NCI-H1105 treated with DMSO at 0.1 percent for 48 hours (cell line): ENCODE measurements around the gene GNA12.
"Not testable (repeated sequence)": the region's sequence is repeated elsewhere in the genome, so short reads cannot be mapped to it uniquely, and the experiment has no call there.

ENCODE experiments used
- DNase-seq: peaks from one replicate; lab custom pipeline; 2025; lab: John Stamatoyannopoulos, UW

Gene GNA12

DNA sequence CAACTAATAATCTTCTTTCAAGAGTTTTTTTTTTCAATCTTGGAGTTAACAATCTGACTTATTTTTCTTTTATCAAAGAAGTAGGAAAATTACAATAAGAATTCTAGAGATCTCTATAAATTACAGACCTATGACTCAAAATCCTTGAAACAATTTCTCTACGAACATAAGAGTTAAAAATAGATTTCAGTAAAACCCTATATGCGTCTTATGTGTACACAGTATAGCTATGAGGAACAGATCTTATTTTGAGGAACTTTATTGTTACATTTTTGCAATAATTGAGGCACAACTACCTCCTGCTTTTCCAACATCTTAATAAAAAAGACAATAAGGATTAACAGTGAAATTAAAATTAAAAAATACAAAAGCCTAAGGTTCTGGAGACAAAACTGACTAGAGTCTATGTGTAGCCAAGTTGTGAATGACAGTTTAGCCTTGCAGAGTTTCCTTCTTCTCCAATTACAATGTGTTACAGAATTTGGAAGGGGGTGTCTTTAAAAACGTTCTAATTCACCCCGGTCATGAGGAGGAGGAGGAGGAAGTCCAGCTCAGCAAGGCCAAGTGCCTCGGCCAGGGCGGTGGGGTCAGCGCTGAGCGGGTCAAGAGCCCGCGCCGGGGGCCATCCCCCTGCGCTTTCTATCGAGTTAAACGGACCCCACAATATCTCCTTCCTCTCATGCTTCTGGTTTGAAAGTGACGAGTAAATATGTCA, 115.6 kb downstream of the GNA12 start:
- DNase-seq, result no peak

- not testable (repeated sequence) for DNase-seq
Measured at GRCh38 chr7:2727206-2727605, 116.9 kb downstream of the GNA12 start.

GRCh38 chr7:2726316-2727018, 117.6 kb downstream of the GNA12 start:
- no peak for DNase-seq

DNA sequence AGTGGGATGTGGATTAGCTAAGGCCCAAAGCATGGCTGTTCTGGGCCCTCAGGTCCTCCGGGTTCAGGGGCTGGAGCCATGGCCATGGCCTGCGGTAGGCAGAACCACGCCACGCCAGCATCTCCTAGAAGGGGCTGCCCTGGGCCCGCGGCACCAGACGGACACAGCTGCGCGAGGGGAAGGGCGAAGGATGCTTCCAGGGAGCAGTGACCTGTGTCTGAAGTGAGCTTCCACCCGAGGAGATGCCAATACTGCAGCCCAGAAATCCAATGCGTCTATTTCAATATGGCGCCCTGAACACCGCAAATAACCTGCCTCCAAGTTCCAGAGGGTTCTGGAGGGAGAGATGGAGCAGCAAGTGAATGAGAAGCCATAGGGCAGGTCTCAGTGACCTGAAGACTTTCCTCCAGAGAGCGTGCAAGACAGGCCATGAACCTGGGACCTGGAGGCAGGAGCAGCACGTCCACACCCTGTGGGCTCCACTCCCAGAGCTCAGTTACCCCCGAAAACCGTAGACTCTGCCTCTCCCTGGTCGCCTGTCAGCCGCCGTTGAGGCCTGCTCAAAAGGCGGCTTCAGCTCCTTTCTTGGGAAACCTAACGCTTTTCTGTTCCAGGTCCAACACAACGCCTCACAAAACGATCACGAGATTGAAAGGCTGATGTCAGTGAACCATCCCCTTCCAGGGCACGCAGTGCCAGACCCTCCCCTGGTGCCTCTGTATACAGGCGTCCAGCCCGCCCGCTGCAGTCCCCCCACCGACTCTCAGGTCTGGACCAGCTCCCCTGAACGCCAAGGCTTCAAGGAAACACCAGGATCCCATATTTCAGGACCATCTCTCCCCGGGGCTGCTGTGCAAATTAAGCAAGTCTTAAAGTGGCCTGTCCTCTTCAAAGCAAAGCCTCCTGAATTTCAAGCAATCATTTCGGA, 118.7 kb downstream of the GNA12 start:
- DNase-seq, result no peak

DNA sequence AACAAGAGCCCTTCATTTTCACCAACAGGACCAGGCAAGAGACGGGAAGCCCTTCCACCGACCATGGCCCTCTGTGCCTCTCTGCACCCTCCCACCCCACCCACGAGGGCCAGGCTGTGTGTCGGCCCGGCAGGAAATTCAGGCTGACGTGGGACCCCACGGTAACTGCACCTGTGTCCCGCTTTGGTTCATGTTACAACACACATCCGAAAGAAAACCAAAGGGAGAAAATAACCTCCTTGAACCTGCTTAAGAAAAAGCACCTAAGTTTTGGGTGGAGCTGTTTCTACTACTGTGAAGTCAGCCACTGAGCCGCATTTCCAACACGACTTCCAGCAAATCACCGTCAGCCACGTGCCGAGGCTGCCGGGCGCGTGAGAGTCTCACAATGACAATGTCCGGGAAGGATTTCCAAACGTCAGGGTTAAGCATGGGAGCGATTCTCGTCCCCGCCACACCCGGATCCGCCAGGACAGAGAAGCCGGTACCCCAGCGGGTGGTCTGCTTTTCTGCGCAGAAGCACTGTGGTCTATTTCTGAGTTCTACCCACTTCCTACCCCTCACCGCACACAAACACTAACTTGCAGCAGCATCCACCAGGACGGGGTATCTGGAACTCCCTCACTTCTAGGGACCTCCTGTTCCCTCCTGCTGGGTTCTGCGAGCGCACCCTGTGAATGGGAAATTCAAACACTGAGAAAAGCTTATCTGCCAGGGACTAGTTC, 119.5 kb downstream of the GNA12 start:
- no peak for DNase-seq

DNA sequence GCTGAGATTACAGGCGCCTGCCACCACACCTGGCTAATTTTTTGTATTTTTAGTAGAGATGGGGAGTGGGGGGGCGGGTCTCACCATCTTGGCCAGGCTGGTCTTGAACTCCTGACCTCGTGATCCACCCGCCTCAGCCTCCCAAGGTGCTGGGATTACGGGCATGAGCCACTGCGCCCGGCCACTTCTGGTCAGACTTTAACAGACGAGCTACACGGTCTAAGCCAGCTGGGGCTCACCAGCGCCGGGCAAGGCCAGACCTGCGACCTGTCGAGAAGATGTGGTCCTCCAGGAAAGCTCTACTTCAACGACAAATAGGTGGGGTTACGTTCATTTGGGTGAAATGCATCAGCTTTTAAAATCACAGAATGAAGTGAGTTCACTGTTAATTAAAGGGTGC, 120.1 kb downstream of the GNA12 start:
- not testable (repeated sequence) for DNase-seq

- no peak for DNase-seq
Measured at GRCh38 chr7:2723138-2723850, 120.8 kb downstream of the GNA12 start.

DNA sequence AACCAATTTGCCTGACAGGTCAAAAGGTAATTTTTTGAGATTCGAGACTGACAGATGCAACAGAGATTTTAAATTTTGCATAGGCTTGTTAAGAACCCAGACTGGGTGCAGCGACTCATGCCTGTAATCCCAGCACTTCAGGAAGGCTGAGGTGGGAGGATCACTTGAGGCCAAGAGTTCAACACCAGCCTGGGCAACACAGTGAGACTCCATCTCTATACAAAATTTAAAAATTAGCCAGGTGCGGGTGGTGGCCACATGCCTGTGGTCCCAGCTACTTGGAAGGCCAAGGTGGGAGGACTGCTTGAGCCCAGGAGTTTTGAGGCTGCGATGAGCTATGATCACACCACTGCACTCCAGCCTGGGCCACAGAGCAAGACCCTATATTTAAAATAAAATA, 121.5 kb downstream of the GNA12 start:
- DNase-seq, result no peak

DNA sequence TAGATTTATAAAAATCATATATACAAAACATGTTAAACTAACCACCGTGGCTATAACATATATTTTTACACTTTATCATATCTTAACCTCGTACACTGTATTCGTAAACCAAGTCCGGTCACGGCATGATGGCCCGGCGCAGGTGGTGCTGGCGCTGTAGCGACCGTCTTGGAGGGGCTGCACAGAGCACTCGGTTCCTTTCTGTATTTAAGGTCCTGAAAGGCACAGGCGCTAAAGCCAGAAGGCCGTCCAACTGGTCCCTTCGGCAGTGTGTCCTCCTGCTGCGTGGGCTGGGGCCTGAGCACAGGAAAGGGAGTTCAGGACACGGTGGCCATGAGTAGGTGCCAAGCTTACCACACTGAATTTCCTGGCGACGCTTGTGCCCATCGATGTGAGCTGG, 122.3 kb downstream of the GNA12 start:
- DNase-seq, result no peak

- DNase-seq, result no peak
Measured at GRCh38 chr7:2720024-2720423, 124.1 kb downstream of the GNA12 start.

- DNase-seq, result no peak
Measured at GRCh38 chr7:2719007-2719406, 125.1 kb downstream of the GNA12 start.

- no peak for DNase-seq
Measured at GRCh38 chr7:2718296-2718965, 125.7 kb downstream of the GNA12 start.

GRCh38 chr7:2717293-2718261, 126.5 kb downstream of the GNA12 start:
- DNase-seq, result no peak

DNA sequence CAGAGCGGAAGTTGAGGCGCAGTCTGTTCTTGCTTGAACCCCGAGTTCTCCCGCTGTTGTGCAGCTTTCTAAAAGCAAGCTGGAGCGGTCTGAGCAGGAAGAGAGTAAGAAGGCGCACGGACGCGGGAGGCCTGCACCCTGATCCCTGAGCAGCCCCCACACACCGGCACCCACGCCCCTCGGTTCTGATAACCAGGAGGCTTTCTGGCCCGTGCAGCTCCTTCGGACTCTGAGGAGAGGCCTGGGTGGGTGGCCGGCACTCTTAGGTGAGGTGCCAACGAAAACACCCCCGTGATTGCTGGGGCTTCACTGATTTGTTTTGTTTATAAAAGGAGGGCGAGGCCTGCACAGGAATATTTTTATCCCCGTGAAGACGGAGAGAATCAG, 127.2 kb downstream of the GNA12 start:
- DNase-seq, result no peak

DNA sequence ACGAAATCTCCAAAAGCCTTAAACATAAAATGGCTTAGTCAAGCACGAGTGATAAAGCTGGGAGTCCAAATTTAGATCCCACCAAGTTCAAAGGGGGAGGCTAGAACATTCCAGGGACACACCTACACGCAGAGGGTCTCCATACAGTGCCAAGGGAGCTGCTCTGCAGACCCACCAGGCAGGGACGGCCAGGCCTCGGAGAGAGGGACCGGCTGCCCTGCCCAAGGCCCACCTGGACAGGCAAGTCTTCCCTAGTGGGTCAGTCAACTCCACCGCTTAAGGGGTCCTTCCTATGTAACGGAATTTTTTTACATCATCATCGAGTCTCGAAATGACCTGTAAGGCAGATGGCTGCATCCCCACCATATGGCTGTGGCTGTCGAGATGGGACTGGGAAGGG, 127.6 kb downstream of the GNA12 start:
- DNase-seq, result no peak

DNA sequence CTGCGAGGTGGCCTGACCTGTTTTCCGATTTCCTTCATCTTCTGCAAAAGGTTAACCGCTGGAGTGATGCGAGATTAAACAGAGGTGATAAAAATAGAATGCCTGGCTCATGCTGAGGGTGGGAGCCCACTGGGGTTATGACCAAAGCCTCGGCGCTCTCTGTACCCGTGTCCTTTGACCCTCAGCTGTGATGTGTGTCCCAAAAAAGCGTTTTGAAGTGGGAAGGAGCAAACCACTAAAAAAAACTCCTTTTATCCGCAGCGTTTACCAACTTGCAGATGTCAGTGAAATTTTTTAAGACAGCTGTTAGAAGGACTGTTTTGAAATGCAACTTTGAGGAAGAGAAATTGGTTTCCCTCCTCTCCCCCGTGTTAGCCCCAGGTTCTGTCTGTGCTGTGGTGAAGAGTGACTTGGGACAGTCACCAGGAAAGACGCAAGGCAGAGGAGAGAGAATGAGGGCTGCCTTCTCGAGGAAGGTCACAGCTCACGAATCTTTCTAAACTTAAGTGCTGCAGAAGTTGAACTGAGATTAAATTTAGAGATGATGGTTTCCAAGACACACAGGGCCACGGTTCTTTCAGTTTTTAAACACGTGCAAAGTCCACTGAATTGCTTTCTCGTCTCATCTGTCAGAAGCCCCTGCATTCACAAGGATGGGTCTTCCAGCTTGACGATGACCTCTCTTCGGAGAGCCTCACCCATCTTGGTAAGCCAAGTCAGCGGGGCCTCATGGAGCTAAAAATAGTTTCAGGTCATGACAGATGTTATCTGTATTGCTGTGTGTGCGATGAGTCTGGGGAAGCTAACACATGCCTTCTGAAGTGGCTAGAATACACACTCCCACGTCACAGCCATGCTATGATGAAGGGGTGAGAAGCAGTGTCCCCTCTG, 128.5 kb downstream of the GNA12 start:
- DNase-seq, result no peak

DNA sequence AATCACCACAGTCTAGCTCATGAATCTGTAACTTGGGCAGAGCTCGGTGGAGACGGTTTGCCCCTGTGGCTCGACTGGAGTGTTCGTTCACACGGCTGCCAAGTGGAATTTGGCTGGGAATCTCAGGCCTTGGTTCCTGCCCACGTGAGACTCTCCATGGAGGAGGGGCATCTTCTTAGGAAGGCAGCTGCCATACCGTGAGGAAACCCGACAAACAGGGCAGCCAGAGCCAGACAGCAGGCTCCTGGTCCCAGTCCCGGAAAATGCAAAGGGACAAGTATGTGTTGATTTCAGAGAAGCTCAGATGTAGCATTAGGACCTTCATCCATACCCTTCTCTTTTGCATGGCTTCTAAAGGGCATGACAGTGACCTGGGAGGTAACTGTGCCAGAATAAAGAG, 129.5 kb downstream of the GNA12 start:
- DNase-seq, result no peak

GRCh38 chr7:2713978-2714377, 130.1 kb downstream of the GNA12 start:
- no peak for DNase-seq

DNA sequence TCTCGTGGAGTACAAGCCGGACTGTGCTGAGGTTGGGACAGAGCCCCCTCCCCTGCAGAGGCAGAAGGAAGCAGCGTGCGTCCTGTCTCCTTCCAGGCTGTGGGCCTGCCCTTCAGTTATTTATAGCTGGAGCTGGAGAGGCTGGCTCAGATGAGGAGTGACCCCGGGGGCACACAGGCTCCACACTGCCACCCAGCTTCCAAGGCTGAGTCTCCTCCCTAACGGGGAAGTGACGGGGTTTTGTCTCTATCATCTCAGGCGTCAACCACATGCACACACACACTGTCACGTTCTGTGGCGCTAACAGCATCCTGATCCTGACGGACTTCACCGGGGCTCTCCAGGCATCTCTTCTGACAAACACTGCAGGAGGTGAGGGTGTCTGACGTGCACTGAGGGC, 130.7 kb downstream of the GNA12 start:
- no peak for DNase-seq
